SU-DHL-6 (cell line): ENCODE data around the gene F8.
A peak's percentile ranks its signal among the peaks of the same experiment; 100 is the strongest.

Experiments
- H2AFZ ChIP-seq: fragments of 200-600 bp; sonication (generic); 2 replicates; pipeline ENCODE4 v1.6.1; 2014; ENCODE audit warnings: low read depth, mild to moderate bottlenecking, moderate library complexity, mixed read lengths, antibody characterized with exemption, low read length; ENCODE audit not compliant: severe bottlenecking
- H3F3A ChIP-seq: fragments of 200-600 bp; shearing (Covaris generic); 2 replicates; pipeline ENCODE4 v1.6.0; 2016; ENCODE audit warnings: antibody characterized with exemption, mild to moderate bottlenecking; ENCODE audit not compliant: insufficient read depth
- H3K27ac ChIP-seq: fragments of 200-600 bp; sonication (generic); 2 replicates; pipeline ENCODE4 v1.5.1; 2016; ENCODE audit warnings: low read depth, mild to moderate bottlenecking, low read length, moderate library complexity, mixed read lengths
- H3K27me3 ChIP-seq: fragments of 200-600 bp; sonication (generic), shearing (Covaris generic); 2 replicates; pipeline ENCODE4 v1.6.0; 2014; ENCODE audit warnings: mild to moderate bottlenecking, low read length
- H3K36me3 ChIP-seq: fragments of 200-600 bp; sonication (generic); 2 replicates; pipeline ENCODE4 v1.6.1; 2014; ENCODE audit warnings: mild to moderate bottlenecking, low read length, mixed read lengths
- H3K4me2 ChIP-seq: fragments of 300-600, 200-600 bp; shearing (Covaris generic), sonication (generic); 2 replicates; pipeline ENCODE4 v1.6.0; 2014; ENCODE audit warnings: low read length, low read depth, mild to moderate bottlenecking; ENCODE audit not compliant: poor library complexity, severe bottlenecking
- H3K4me3 ChIP-seq: fragments of 200-600 bp; sonication (generic); 2 replicates; pipeline ENCODE4 v1.5.1; 2014; ENCODE audit warnings: antibody characterized with exemption, low read length, mild to moderate bottlenecking, mixed read lengths; ENCODE audit not compliant: insufficient read depth, poor library complexity, severe bottlenecking
- H3K79me2 ChIP-seq: fragments of 200-600 bp; sonication (generic); 2 replicates; pipeline ENCODE4 v1.6.1; 2014; ENCODE audit warnings: mild to moderate bottlenecking, low read length, moderate library complexity; ENCODE audit not compliant: insufficient read depth
- H3K9ac ChIP-seq: fragments of 200-600 bp; sonication (generic); 2 replicates; pipeline ENCODE4 v1.7.0; 2014; ENCODE audit warnings: mild to moderate bottlenecking, low read length
- H3K9me2 ChIP-seq: fragments of 200-600 bp; sonication (generic); replicated peaks from 2 replicates; pipeline ENCODE4 v1.6.1; 2014; ENCODE audit warnings: low read length; ENCODE audit not compliant: insufficient read depth
- H3K9me3 ChIP-seq: fragments of 200-600 bp; sonication (generic); 2 replicates; pipeline ENCODE4 v1.6.1; 2014; ENCODE audit warnings: low read length, mixed read lengths; ENCODE audit not compliant: insufficient read depth
- H4K20me1 ChIP-seq: fragments of 200-600 bp; sonication (generic); 2 replicates; pipeline ENCODE4 v1.6.1; 2014; ENCODE audit warnings: low read depth, mild to moderate bottlenecking, antibody characterized with exemption, low read length, moderate library complexity, mixed read lengths
- EZH2phosphoT487 ChIP-seq: fragments of 200-600 bp; sonication (generic), shearing (Covaris generic); conservative IDR thresholded peaks from 2 replicates; pipeline ENCODE4 v1.6.1; 2018; ENCODE audit warnings: mild to moderate bottlenecking, antibody characterized with exemption, low read length, moderate library complexity, mixed read lengths
- TF ChIP-seq, protein P1 (sequence below): fragments of 200-600 bp; sonication (generic); IDR thresholded peaks from one replicate; pipeline ENCODE4 v1.5.1; 2017; ENCODE audit warnings: antibody characterized with exemption, mild to moderate bottlenecking, low read length, moderate library complexity; ENCODE audit not compliant: insufficient read depth, poor library complexity, severe bottlenecking

Gene F8

GRCh38 chrX:154804957-154805695 lies 217.4 kb downstream of the F8 start, which contains the start of gene MPP1:
TSS of gene MPP1 (minus strand) at chrX:154805485. CDS start at chrX:154805373, 112 bp downstream.
- TF ChIP-seq EZH2phosphoT487, result no peak

GRCh38 chrX:154804261-154804956 lies 218.1 kb downstream of the F8 start:
- Histone ChIP-seq H3K4me2 (peak overlapping the region; percentile 56), H3K79me2 (no peaks in the 10 kb centered on the region), H3F3A (no peaks in the 10 kb centered on the region), H2AFZ (no peak overlapping the region), H3K27me3 (no peaks in the 10 kb centered on the region), H3K4me3 (no peak overlapping the region), H3K36me3 (no peaks in the 10 kb centered on the region), H3K9ac (peak overlapping the region; percentile 37; the same call in 1 of the 2 replicates), H3K27ac (no peak overlapping the region), H3K9me2 (no peaks in the 10 kb centered on the region), H4K20me1 (no peaks in the 10 kb centered on the region), H3K9me3 (no peaks in the 10 kb centered on the region)
- no peak for TF ChIP-seq EZH2phosphoT487
- TF ChIP-seq, protein P1, sequence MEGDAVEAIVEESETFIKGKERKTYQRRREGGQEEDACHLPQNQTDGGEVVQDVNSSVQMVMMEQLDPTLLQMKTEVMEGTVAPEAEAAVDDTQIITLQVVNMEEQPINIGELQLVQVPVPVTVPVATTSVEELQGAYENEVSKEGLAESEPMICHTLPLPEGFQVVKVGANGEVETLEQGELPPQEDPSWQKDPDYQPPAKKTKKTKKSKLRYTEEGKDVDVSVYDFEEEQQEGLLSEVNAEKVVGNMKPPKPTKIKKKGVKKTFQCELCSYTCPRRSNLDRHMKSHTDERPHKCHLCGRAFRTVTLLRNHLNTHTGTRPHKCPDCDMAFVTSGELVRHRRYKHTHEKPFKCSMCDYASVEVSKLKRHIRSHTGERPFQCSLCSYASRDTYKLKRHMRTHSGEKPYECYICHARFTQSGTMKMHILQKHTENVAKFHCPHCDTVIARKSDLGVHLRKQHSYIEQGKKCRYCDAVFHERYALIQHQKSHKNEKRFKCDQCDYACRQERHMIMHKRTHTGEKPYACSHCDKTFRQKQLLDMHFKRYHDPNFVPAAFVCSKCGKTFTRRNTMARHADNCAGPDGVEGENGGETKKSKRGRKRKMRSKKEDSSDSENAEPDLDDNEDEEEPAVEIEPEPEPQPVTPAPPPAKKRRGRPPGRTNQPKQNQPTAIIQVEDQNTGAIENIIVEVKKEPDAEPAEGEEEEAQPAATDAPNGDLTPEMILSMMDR, result no peak

More at GRCh38 chrX:154804957-154805695, 217.4 kb downstream of the F8 start, which contains the start of gene MPP1:
- Histone ChIP-seq H2AFZ (peak within 1 kb of the TSS; percentile 74), H3K36me3 (no peaks in the 10 kb centered on the region), H3K9me3 (no peaks in the 10 kb centered on the region), H3K79me2 (no peaks in the 10 kb centered on the region), H4K20me1 (no peaks in the 10 kb centered on the region), H3K4me3 (peak within 1 kb of the TSS; percentile 43), H3F3A (no peaks in the 10 kb centered on the region), H3K27ac (no peak within 1 kb of the TSS), H3K4me2 (peak within 1 kb of the TSS; percentile 56), H3K9me2 (no peaks in the 10 kb centered on the region), H3K27me3 (no peaks in the 10 kb centered on the region), H3K9ac (peak within 1 kb of the TSS; percentile 37)

- no peaks in the 10 kb centered on the region for H3F3A ChIP-seq
- H2AFZ ChIP-seq, result no peak overlapping the region
- no peaks in the 10 kb centered on the region for H3K9me3 ChIP-seq
- no peak overlapping the region for H3K4me2 ChIP-seq
- H3K9ac ChIP-seq, result no peak overlapping the region
- H3K36me3 ChIP-seq, result no peaks in the 10 kb centered on the region
- no peaks in the 10 kb centered on the region for H3K79me2 ChIP-seq
- no peaks in the 10 kb centered on the region for H3K9me2 ChIP-seq
- H3K27me3 ChIP-seq, result no peaks in the 10 kb centered on the region
- no peak overlapping the region for H3K4me3 ChIP-seq
- no peak for TF ChIP-seq EZH2phosphoT487
- TF ChIP-seq, protein P1, result no peak
- H3K27ac ChIP-seq, result no peak overlapping the region
- H4K20me1 ChIP-seq, result no peaks in the 10 kb centered on the region
Observed at GRCh38 chrX:154802947-154803346, 219.6 kb downstream of the F8 start.
